HEK293 (cell line): ENCODE measurements around the gene HS3ST4.

Experiments used
- ATF2 ChIP-seq: fragments of 450-650 bp; formaldehyde crosslinking; IDR thresholded peaks from 2 replicates; pipeline ENCODE4 v1.5.1; 2016; ENCODE audit warnings: missing biosample characterization, missing genetic modification characterization, low read depth
- CTCF ChIP-seq: fragments of 450-650 bp; formaldehyde crosslinking; IDR thresholded peaks from 2 replicates; pipeline ENCODE4 v1.5.1; 2016; ENCODE audit warnings: missing biosample characterization, missing genetic modification characterization
- MZF1 ChIP-seq: fragments of 450-650 bp; formaldehyde crosslinking; IDR thresholded peaks from 2 replicates; pipeline ENCODE4 v1.5.1; 2017; ENCODE audit warnings: missing biosample characterization, missing genetic modification characterization, borderline replicate concordance
- YY1 ChIP-seq: fragments of 450-650 bp; formaldehyde crosslinking; IDR thresholded peaks from 2 replicates; pipeline ENCODE4 v1.5.1; 2018; ENCODE audit warnings: missing biosample characterization, missing genetic modification characterization
- ZNF114 ChIP-seq: fragments of 450-650 bp; formaldehyde crosslinking; IDR thresholded peaks from 2 replicates; pipeline ENCODE4 v1.5.0; 2017; ENCODE audit warnings: missing biosample characterization, missing genetic modification characterization
- ZNF133 ChIP-seq: fragments of 450-650 bp; formaldehyde crosslinking; IDR thresholded peaks from 2 replicates; pipeline ENCODE4 v1.5.1; 2016; ENCODE audit warnings: missing biosample characterization, missing genetic modification characterization
- ZNF274 ChIP-seq, 2 experiments: fragments of 200-500 bp in 1 of 2; fragments of 450-650 bp in 1 of 2; sonication (Bioruptor generic) in 1 of 2; formaldehyde crosslinking in 1 of 2; IDR thresholded peaks; 2 replicates each; pipeline versions ENCODE4 v1.5.1 to v1.6.1; 2014 to 2016; ENCODE audit warnings: borderline replicate concordance in 1 of 2, inconsistent platforms in 1 of 2, low read length in 1 of 2, missing biosample characterization in 1 of 2, missing genetic modification characterization in 1 of 2
- ZNF341 ChIP-seq: fragments of 450-650 bp; formaldehyde crosslinking; IDR thresholded peaks from 2 replicates; pipeline ENCODE4; 2016; ENCODE audit warnings: low read depth, missing biosample characterization, missing genetic modification characterization
- ZNF530 ChIP-seq: fragments of 450-650 bp; formaldehyde crosslinking; IDR thresholded peaks from 2 replicates; pipeline ENCODE4 v1.5.1; 2016; ENCODE audit warnings: low read depth, missing biosample characterization, missing genetic modification characterization
- ZNF639 ChIP-seq: fragments of 450-650 bp; formaldehyde crosslinking; IDR thresholded peaks from 2 replicates; pipeline ENCODE4 v1.5.1; 2016; ENCODE audit warnings: missing biosample characterization, missing genetic modification characterization
- TF ChIP-seq, protein P1 (sequence below): fragments of 450-650 bp; formaldehyde crosslinking; IDR thresholded peaks from 2 replicates; pipeline ENCODE4 v1.5.1; 2016; ENCODE audit warnings: missing biosample characterization, missing genetic modification characterization

- no peak for TF ChIP-seq ZNF114 (tag by site-specific recombination)
- no peak for TF ChIP-seq CTCF (tag by site-specific recombination)
- TF ChIP-seq, protein P1, sequence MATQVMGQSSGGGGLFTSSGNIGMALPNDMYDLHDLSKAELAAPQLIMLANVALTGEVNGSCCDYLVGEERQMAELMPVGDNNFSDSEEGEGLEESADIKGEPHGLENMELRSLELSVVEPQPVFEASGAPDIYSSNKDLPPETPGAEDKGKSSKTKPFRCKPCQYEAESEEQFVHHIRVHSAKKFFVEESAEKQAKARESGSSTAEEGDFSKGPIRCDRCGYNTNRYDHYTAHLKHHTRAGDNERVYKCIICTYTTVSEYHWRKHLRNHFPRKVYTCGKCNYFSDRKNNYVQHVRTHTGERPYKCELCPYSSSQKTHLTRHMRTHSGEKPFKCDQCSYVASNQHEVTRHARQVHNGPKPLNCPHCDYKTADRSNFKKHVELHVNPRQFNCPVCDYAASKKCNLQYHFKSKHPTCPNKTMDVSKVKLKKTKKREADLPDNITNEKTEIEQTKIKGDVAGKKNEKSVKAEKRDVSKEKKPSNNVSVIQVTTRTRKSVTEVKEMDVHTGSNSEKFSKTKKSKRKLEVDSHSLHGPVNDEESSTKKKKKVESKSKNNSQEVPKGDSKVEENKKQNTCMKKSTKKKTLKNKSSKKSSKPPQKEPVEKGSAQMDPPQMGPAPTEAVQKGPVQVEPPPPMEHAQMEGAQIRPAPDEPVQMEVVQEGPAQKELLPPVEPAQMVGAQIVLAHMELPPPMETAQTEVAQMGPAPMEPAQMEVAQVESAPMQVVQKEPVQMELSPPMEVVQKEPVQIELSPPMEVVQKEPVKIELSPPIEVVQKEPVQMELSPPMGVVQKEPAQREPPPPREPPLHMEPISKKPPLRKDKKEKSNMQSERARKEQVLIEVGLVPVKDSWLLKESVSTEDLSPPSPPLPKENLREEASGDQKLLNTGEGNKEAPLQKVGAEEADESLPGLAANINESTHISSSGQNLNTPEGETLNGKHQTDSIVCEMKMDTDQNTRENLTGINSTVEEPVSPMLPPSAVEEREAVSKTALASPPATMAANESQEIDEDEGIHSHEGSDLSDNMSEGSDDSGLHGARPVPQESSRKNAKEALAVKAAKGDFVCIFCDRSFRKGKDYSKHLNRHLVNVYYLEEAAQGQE (tag by site-specific recombination), result no peak
- no peak for TF ChIP-seq ZNF133 (tag by site-specific recombination)
- TF ChIP-seq ZNF341, result no peak
- no peak for TF ChIP-seq MZF1 (tag by site-specific recombination)
- no peak for TF ChIP-seq ZNF530 (tag by site-specific recombination)
- no peak for TF ChIP-seq ATF2 (tag by site-specific recombination)
- TF ChIP-seq YY1, result no peak
- TF ChIP-seq ZNF639 (tag by site-specific recombination), result no peak
- no peak for TF ChIP-seq ZNF274 (IDR thresholded peaks at IDR 0.05; ENCODE audit: low read length)
- TF ChIP-seq ZNF274 (tag by site-specific recombination; IDR thresholded peaks at IDR 0.05; ENCODE audit: borderline replicate concordance), result no peak
Measured at GRCh38 chr16:25812215-25812614, 120.5 kb downstream of the HS3ST4 start.
